HepG2 (cell line): ENCODE measurements around the gene PCDHGA6.

ENCODE experiments used
- POLR2A ChIP-seq, 2 experiments: IDR thresholded peaks; 2 replicates each; pipeline ENCODE4 v1.6.1; 2011; ENCODE audit warnings: low read depth in 2 of 2, low read length in 2 of 2, mild to moderate bottlenecking in 1 of 2, moderate library complexity in 1 of 2; ENCODE audit not compliant: insufficient read depth in 1 of 2
- SP1 ChIP-seq, 2 experiments: fragments of 450-650 bp in 1 of 2; sonication (generic) in 1 of 2; formaldehyde crosslinking in 1 of 2; IDR thresholded peaks; 2 replicates each; pipeline versions ENCODE4 v1.4.0 to v1.6.1; 2016 to 2020; ENCODE audit warnings: missing genetic modification reagents in 1 of 2
- TCF7L2 ChIP-seq: IDR thresholded peaks from 2 replicates; pipeline ENCODE4 v1.6.1; 2011; ENCODE audit warnings: mild to moderate bottlenecking, low read depth, low read length, moderate library complexity
- ZSCAN31 ChIP-seq: sonication (generic); formaldehyde crosslinking; IDR thresholded peaks from 2 replicates; pipeline ENCODE4 v1.5.0; 2020; ENCODE audit warnings: low read depth, mild to moderate bottlenecking, missing genetic modification reagents

- TF ChIP-seq ZSCAN31 (CRISPR knock-in tag) (no peak), TCF7L2 (no peak), POLR2A (IDR thresholded peaks at IDR 0.05; ENCODE audit: insufficient read depth in 1 of 2, low read depth in 2 of 2, low read length in 2 of 2) (no peak), SP1 (IDR thresholded peaks at IDR 0.05) (no peak), SP1 (CRISPR knock-in tag; IDR thresholded peaks at IDR 0.05) (no peak)
Observed at GRCh38 chr5:141384471-141385267, 11.0 kb downstream of the PCDHGA6 start.
